ENCODE results near the gene MAPRE2.
"Not testable (repeated sequence)": the region's sequence is repeated elsewhere in the genome, so short reads cannot be mapped to it uniquely, and the experiment has no call there.

Gene MAPRE2

DNA sequence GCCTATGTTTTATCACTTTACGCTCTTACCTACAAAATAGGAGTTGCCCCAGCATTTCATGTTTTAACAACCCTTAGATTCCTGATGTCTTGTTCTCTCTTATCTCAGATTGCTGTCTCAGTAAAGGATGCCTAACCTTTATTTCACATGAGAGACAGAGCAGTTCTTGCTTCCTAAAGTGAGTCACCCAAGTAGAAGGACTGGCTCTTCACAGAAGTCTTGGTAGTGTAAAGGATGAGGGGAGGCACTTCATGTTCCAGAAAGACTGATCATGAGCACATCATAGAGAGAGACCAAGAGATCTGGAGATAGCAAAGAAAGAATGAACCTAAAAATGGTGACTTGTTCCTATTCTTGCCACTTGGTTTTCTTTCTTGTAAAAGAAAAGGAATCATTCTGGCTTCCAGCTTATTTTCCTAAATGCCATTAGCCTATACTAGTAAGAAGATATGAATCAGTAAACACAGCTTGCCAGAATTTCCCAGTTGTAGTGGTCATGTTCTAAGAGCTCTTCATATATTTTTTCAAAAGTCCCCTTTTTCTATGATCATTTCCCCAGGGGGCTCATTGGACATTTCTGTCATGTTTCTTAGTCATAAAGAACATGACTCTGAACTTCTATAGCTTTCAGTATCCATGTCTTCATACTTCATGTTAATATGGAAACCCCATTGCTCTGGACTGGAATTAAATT lies 54.9 kb downstream of the MAPRE2 start:
- DNase-seq: no peak

DNA sequence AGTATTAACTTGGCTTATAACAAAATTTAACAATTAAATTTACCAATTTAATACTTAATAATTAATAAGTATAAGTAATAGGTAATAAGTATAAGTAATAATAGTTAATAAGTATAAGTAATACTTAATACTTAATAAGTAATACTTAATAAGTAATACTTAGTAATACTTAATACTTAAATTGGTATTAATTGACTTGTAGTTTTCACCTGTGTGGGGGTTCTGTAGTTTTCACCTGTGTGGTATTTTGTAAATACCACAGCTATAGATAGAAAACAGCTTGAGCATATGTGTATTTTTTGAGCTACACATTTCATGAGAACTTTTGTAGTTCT lies 55.4 kb downstream of the MAPRE2 start:
- DNase-seq: no peak

DNA sequence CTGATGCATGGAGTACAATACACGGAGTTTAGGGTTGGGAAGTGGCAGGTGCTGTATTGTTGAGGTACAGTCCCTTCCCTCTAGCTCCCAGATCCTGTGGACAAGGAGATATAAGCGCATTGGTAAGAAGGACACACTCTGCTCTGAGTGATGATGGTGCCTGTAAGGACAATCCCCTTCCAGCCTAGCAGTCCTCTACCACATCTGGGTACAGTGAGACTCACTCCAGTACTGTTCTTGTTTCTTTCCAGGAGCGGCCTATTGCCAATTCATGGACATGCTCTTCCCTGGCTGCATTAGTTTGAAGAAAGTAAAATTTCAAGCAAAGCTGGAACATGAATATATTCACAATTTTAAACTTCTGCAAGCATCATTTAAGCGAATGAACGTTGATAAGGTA lies 56.0 kb downstream of the MAPRE2 start:
- no peak for DNase-seq

DNA sequence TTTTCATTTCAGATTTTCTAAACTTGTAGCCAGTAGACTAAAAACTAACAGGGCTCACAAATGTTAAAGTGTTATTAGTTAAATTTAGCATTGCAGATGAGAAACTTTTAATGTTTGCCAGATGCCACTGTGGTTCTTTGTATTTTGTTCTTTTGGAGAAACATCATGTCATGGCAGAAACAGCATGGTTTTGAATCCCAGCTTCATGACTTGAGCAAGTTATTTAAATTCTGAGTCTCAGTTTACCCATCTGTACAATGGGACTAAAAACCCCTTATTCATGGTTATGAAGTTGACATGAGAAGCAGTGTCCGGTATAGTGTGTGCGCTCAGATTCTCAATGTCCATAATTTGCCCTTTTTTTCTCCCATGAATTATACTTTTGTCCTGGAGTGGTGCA lies 56.5 kb downstream of the MAPRE2 start:
- DNase-seq: no peak

DNA sequence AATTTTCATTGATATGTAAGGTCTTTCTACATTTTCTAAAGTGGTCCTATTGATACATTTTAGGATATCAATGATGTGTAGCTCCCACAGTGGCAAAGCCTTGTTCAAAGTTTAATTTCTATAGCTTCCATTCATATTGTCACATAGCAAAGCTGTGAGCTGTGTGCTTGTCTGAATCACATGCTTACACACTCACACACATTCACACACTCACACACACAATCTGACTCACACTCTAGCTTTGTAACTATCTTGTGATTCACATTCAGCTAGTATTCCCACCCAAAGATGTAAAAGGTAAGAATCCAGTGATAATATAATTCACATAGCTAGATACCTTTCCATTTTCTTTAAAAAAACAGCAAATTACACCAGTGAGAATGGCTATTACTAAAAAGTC lies 58.7 kb downstream of the MAPRE2 start:
- DNase-seq: no peak

DNA sequence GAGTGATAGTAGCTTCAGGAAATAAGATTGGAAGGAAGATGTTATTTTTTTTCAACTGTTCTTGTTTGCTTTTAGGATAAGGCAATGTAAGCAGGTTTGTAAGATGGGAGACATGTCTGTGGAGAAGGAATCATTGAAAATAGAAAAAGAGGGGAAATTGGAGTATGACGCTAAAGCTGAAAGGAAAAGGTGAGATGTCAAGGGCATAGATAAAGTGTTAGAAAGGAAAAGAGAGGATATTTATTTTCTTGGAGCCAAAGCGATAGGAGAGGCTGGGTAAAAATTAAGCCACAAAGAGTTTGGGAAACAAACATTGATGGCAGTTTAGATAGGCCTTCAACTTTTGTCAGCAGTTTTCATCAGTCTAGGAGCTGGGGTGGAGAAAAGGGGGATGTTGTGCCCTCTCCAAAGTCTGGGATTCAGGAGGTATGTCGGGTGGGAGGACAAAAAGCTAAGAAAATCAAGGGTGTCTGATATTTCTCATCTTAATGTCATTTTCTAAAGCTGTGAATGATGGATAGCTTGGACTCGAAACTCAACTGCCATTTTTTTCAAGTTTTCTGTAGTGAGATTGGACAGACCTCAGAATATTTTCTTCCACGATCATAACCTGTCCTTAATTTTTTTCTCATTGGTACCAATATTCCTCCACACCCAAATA lies 63.3 kb downstream of the MAPRE2 start:
- DNase-seq: no peak

DNA sequence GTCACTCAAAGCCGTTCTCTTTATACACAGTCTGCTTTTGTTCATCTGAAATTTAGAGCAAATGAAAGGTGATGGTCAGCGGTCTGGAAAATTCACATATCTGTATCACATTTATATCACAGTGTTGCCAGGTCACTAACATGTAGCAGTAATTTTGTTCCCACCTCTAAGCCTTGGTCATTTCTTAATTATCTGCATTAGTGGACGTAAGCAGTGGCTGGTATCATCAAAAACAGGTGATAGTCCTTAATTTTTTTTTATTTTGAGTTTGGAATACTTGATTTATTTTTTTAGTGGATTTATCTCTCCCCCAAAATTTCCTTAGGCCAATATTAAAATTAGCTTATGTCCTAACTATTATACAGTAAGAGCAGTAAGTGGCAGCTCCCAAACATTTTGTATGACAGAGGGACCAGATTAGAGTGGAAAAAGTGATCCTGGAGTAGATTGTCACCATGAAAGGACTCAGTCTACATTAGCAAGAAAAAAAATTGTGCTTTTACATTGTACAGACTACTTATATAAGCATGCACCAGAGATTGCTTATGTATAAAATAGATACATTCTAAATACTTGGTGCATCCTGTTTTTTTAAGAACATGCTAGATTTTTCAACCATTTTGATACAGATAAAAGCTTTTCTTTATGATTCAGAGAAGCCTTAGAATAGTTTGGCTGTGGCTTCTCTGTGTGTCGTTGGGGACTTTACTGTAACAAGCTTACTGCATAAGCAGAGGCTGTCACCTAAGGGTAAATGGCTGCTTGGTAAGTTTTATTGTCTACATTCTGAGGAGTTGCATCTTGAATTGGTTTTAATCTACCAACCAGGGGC lies 65.0 kb downstream of the MAPRE2 start:
- no peak for DNase-seq

DNA sequence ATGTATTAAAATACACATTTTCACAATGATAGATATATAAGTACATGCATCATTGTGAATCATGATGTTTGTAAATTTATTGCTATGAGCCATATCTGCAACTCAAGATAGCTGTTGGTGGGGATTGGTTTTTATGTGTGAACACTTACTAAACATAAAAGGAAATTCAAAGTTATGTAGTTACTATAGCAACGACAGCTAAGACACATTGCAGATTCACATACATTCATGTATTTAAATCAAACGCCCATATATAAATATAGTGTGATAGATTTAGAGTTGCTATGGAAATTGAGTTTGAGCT lies 65.6 kb downstream of the MAPRE2 start:
- no peak for DNase-seq

DNA sequence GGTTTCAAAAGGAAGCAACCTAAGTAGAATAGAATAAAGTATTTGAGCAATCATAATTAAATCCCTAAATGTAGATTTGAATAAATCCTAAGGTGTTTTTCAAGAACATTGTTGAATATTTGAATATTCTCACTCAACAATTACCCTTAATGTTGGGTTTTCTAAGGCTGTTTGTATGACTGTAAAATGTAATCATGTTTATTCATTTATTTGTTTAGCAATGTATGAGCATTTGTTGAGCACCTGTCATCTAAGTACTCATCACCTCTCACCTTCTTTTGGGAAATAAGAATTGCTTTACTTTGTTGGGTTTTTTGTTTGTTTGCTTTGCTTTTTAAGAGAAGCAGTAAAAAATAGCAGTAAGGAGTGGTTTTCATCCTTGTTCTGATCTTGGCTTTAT lies 66.0 kb downstream of the MAPRE2 start:
- DNase-seq: no peak

DNA sequence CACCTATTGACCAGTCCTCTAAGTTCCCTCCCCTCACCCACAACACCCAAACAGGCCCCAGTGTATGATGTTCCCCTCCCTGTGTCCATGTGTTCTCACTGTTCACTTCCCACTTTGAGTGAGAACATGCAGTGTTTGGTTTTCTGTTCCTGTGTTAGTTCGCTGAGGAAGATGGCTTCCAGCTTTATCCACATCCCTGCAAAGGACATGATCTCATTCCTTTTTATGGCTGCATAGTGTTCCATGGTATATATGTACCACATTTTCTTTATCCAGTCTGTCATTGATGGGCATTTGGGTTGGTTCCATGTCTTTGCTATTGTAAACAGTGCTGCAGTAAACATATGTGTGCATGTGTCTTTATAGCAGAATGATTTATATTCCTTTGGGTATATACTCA lies 66.9 kb downstream of the MAPRE2 start:
- DNase-seq: not testable (repeated sequence)

DNA sequence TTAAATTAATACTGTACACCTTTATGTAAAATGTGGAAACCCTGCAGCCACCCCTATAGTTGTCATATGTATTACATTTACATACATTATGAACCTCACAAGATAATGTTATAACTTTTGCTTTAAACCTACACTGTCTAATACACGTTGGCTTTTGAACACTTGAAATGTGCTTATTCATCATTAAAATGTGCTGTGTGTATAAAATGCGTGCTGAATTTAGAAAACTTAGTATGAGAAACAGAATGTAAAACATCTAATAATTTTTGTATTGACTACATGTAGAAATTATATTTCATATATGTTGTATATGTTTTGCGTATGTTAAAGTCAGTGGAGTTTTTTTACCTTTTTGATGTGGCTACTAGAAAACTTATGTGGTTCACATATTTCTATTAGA lies 68.8 kb downstream of the MAPRE2 start:
- DNase-seq: no peak

DNA sequence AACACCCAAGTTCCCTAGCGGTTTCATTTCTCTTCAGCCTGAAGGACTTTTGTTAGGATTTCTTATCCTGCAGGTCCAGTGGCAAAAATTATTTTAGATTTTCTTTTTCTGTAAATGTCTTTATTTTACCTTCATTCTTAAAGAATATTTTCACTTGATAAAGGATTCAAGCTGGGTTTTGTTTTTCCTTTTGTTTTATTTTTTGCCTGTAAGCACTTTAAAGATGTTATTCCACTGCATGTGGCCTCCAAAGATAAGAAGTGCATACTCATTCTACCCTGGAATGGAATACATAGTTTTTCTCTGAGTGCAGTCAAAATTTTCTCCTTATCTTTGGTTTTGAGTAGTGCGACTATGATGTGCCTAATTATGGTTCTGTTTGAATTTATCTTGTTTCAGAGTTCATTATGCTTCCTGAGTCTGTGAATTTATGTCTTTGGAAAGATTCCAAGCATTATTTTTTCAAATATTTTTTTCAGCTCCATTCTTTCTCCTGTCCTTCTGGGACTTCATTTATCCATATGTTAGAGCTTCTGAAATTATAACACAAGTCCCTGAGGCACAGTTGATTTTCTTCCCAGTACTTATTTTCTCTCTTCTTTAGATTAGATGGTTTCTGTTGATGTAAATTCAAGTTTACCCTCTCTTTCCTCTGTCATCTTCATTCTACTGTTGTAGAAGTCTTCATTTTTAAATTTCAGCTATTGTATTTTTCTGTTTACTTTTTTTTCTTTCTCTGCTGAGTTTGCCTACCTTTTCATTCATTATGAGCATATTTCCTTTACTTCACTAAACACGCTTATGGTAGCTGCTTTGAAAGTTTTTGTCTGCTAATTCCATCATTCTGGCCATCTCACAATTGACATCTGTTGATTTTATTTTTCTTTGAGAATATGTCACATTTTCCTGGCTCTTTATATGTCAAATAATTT lies 69.6 kb downstream of the MAPRE2 start:
- DNase-seq: no peak

DNA sequence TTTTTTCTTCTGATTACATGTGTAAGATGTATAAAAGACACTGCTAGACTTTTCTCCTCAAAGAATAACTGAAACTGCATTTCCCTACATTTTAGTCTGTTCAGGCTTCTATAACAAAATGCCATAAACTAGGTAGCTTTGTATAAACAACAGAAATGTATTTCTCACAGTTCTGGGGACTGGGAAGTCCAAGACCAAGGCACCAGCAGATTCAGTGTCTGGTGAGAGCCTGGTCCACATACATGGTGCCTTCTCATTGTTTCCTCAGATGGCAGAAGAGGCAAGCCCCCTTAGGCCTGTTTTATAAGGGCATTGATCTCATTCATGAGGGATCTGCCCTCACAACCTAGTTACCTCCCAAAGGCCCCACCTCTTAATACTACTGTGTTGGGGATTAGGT lies 71.5 kb downstream of the MAPRE2 start:
- no peak for DNase-seq

DNA sequence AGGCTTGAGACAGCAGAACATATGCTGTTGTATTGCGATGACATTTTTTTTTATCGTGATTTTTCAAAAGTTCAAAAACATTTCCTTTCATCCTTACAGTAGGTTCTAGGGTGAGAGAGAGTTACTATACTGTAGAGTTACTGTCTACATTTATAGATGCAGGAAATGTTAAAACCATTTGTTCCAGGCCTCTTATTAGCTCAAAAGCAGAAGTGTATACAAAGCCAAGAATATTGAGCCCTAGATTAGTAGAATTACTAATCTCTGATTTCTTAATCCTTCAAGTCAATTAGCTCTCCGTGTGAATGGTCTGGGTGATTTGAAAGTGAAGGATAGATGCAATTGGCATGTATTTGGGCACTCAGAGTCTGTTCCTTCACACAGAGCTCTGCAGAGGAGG lies 73.1 kb downstream of the MAPRE2 start:
- no peak for DNase-seq

DNA sequence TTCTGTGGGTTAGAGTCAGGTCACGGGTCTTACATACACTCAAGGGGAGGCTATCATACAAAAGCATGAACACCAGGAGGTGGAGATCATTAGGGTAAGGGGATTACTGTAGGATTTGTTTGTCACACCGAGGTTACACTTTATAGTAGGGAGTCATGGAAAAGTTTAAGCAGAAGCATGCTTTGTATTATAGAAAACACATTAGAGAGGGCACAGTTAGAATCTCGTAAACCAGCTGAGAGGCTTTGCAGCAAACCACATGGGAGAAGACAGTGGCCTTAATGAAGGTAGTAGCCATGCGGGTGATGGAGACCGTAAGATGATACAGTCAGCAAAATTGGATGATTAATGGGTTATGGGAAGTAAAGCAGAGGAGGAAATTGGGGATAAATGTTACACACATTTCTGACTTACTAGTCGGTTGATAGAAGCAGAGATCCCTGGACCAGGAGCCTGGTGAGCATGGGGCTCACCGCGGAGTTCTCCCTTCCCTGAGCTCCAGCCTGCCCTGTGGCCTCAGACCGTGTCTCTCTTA lies 75.6 kb downstream of the MAPRE2 start:
- DNase-seq: no peak

DNA sequence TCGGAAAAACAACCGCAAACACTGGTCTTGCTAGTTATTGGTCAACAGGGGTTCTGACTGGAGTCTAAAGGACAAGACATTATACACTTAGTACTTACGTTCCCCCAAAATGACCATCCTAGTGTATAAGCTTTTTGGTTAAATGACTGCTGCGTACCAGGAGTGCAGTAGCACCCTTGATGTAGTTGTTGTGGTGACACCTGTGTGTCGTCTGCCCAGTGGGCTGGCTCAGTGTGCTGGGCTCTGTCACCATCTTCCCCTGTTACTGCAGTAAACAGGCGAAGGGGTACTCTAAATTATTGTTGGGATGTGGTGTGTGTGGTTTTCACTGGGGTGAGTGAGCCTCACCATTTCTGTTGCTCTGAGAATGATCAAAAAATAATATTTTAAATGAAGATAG lies 76.2 kb downstream of the MAPRE2 start:
- no peak for DNase-seq

DNA sequence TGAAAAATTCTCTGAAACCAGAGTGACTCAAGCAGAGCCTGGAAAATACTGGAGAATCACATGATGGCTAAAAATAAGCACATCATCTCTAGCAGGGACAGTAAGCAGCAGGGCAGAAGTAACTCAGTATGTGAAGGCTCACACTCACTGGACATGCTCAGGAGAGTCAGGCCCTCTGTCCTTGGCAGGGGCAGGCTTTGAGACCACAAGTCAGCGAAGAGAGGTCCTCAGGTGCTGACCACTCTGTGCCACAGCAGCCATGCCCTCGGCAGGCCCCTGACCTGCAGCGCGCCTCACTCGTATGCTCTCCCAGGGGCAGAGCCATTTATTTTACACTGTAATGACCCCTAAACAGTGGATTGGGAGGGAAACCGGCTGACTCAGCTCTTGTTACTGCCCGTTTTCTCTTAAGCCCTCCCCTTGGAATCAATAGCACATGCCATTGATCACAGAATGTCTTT lies 76.8 kb downstream of the MAPRE2 start:
- no peak for DNase-seq

DNA sequence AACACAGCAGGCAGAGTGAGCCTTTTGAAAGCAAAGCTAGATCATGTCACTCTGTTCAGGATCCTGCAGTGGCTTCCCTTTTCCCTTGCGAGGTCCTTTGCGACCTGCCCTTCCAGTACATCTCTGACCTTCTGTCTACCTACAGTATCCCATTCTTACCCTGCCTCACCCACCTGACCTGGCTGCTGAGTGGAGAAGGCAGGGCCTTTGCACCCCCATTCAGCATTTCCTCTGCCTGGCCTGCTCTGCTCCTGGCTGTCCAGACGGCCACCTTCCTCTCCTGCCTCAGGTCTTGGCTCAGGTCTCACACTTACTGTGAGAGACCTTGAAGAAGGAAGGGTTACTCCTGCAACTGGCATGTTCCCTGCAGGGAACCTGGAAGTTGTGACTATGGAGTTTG lies 77.4 kb downstream of the MAPRE2 start:
- no peak for DNase-seq

DNA sequence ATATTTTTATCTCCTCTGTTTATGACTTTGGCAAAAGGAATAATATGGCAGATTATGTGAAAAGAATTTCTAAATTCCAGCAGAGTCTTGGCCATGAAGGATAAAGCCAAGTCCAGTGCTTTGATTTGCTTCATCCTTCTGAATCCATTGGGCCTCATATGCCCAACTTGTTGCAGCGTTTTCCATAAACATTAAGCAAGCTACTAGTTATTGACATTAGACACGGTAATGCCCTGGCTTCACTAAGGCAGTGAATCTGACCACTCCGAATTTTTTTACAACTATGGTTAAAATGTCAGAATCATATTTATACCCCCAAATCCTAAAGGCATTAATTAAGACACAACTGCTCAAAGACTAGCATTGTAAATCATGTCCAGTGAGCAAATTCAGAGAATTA lies 79.8 kb downstream of the MAPRE2 start:
- no peak for DNase-seq

DNA sequence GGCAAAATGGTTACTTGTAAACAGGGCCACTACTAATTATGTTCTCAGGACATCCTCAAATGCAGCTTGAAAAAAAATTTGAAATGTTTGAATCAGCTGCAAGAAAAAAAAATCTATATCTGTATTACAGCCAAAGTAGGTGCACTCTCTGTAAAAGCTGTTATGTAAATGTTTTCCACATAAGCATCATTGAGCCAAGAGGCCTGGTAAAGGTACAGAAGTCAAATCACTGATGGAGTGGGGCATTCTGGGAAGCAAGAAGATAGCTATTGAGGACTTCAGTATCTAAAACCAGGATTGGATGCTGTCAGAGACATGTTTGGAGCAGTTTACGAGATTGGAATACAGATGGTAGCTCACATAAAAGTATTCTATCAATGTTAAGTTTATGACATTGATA lies 80.3 kb downstream of the MAPRE2 start:
- DNase-seq: no peak

DNA sequence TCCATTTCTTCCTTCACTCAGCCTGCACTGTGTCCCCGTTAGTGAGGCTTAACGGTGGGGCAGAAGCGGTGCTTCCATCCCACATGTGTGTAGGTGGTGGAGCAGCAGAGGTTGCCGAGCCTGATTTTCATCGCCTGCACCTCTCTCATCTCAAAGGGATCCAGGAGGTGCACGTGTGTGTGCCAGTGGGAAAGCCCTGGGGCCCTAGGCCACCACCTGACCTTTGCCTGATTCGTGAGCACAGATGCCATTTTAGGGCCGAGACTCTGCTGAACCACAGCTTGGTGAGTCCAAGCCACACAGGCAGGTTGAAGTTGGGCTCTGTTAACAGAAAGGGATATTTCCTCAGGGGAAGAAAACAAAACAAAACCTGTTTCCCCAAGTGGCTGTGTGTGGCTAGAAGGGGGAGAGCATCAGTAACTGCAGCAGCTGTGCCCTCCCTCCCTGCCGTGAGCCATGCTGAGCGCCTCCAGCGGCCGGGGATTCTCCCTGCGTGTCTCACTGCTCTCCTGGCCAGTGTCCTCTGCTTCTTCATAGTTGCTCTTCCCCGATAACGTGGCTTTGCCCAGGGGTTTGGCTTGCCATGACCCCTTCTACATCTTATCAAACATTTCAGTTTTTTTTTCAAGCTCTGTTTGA lies 81.5 kb downstream of the MAPRE2 start:
- DNase-seq: no peak

DNA sequence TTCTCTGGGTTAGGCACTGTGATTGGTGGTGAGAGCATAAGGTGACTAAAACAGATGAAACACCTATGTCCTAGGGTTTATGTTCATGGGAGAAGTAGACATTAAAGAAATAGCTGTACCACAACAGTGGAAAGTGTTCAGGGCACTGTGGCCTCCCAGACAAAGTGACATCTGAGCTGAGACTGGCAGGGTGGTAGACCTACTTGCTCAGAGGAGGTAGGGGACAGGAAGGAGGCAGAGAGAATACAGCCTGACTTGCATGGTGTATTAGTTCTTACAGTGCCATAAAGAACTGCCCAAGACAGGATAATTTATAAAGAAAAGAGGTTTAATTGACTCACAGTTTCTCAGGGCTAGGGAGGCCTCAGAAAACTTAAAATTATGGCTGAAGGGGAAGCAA lies 82.6 kb downstream of the MAPRE2 start:
- DNase-seq: no peak

DNA sequence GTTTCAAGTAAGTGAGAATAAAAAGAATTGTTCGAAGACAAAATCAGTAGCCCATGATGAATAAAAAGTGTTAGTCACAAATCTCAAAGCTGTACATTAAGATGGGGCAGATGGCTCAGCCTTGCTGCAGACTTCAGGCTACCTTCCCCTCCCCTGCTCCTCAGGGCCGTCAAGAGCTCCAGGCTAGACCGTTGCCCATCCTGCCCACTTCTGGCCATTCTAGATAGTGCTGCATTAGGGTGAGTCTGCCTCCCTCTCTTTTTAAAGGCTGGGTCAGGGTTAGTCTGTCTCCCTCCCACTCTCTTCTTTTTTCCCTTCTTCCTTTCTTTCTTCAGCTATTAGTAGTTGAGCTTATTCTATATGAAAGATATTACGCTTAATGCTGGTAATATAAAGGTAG lies 86.0 kb downstream of the MAPRE2 start:
- DNase-seq: no peak

All from NCI-H187 treated with DMSO at 0.1 percent for 48 hours (cell line).